MM.1S (cell line): Measurements from ENCODE around the gene SPOCK1.

Experiments used
- DNase-seq: peaks from one replicate; pipeline ENCODE4 v3.0.0-alpha.2; 2015
- H2AFZ ChIP-seq: fragments of 300-600 bp; sonication (generic); 2 replicates; pipeline ENCODE4 v1.6.0; 2016; ENCODE audit warnings: antibody characterized with exemption, low read length
- H3F3A ChIP-seq: fragments of 300-600 bp; sonication (generic); 2 replicates; pipeline ENCODE4 v1.6.1; 2016; ENCODE audit warnings: mild to moderate bottlenecking, antibody characterized with exemption, low read length, moderate library complexity, mixed read lengths; ENCODE audit not compliant: insufficient read depth
- H3K27ac ChIP-seq: fragments of 300-600 bp; sonication (generic); 2 replicates; pipeline ENCODE4 v1.5.1; 2016; ENCODE audit warnings: mild to moderate bottlenecking, low read length
- H3K27me3 ChIP-seq: fragments of 300-600 bp; sonication (generic); replicated peaks from 2 replicates; pipeline ENCODE4 v1.6.0; 2016; ENCODE audit warnings: low read length; ENCODE audit not compliant: insufficient read depth
- H3K36me3 ChIP-seq: fragments of 300-600 bp; sonication (generic); replicated peaks from 2 replicates; pipeline ENCODE4 v1.6.1; 2016; ENCODE audit warnings: mild to moderate bottlenecking, low read length, mixed read lengths; ENCODE audit not compliant: insufficient read depth
- H3K4me1 ChIP-seq: fragments of 300-600 bp; sonication (generic); 2 replicates; pipeline ENCODE4 v1.6.1; 2016; ENCODE audit warnings: low read length, mixed read lengths
- H3K4me2 ChIP-seq: fragments of 300-600 bp; sonication (generic); 2 replicates; pipeline ENCODE4 v1.6.0; 2016; ENCODE audit warnings: low read depth, low read length
- H3K4me3 ChIP-seq: fragments of 300-600 bp; sonication (generic); 2 replicates; pipeline ENCODE4 v1.5.1; 2016; ENCODE audit warnings: low read length, mixed read lengths
- H3K79me2 ChIP-seq: fragments of 300-600 bp; sonication (generic); 2 replicates; pipeline ENCODE4 v1.6.1; 2016; ENCODE audit warnings: mixed run types, low read length, mixed read lengths
- H3K9ac ChIP-seq: fragments of 300-600 bp; sonication (generic); 2 replicates; pipeline ENCODE4 v1.6.1; 2016; ENCODE audit warnings: low read length, mixed read lengths
- H3K9me2 ChIP-seq: fragments of 300-600 bp; sonication (generic); replicated peaks from 2 replicates; pipeline ENCODE4 v1.6.1; 2016; ENCODE audit warnings: mild to moderate bottlenecking, low read length, mixed read lengths; ENCODE audit not compliant: insufficient read depth
- H3K9me3 ChIP-seq: fragments of 300-600 bp; sonication (generic); replicated peaks from 2 replicates; pipeline ENCODE4 v1.6.1; 2016; ENCODE audit warnings: mild to moderate bottlenecking, low read length, mixed read lengths; ENCODE audit not compliant: insufficient read depth
- H4K20me1 ChIP-seq: fragments of 300-600 bp; sonication (generic); 2 replicates; pipeline ENCODE4 v1.6.1; 2016; ENCODE audit warnings: mild to moderate bottlenecking, low read length, moderate library complexity, mixed read lengths; ENCODE audit not compliant: insufficient read depth
- EZH2 ChIP-seq: fragments of 300-600 bp; sonication (generic); optimal IDR thresholded peaks from 2 replicates; pipeline ENCODE3; 2017; ENCODE audit warnings: low read depth, mild to moderate bottlenecking, antibody characterized with exemption, low read length, mixed read lengths
- EZH2phosphoT487 ChIP-seq: fragments of 300-600 bp; sonication (generic); IDR thresholded peaks from 2 replicates; pipeline ENCODE4 v1.6.1; 2018; ENCODE audit warnings: antibody characterized with exemption, low read length
- TF ChIP-seq, protein P1 (sequence below): fragments of 300-600 bp; sonication (generic); IDR thresholded peaks from 2 replicates; pipeline ENCODE4 v1.5.1; 2016; ENCODE audit warnings: antibody characterized with exemption, low read length, mixed read lengths

SPOCK1 gene

DNA sequence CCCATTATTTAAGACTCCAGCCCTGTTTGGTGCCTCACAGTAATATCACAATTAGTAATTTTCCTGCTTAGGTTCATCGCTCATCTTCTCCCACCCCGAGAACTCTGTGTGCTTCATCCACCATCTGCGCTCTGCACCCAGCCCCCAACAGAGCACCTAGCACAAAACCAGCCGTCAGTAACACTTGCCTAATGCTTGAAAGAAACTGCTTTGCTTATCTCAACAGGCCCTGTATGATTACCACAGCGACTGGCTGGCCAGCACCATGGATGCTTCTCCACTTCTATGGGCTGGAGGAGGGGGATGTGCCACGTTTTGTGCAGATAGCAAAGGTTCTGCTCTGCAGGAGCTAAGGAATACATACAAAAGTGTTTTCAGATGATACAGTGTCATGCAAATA lies 166.8 kb downstream of the SPOCK1 start:
- H3K36me3 ChIP-seq = no peaks in the 10 kb centered on the region
- no peaks in the 10 kb centered on the region for H3K79me2 ChIP-seq
- no peaks in the 10 kb centered on the region for H4K20me1 ChIP-seq
- no peaks in the 10 kb centered on the region for H3K27me3 ChIP-seq
- H3K27ac ChIP-seq = no peak overlapping the region
- H3F3A ChIP-seq = no peaks in the 10 kb centered on the region
- no peak overlapping the region for H3K4me2 ChIP-seq
- no peak overlapping the region for H3K9ac ChIP-seq
- peaks cover 7% of the 10 kb centered on the region; the same call in 1 of the 2 replicates for H3K4me1 ChIP-seq
- H2AFZ ChIP-seq = no peak overlapping the region
- no peaks in the 10 kb centered on the region for H3K9me2 ChIP-seq
- H3K9me3 ChIP-seq = no peaks in the 10 kb centered on the region
- no peak overlapping the region for H3K4me3 ChIP-seq
- TF ChIP-seq EZH2 = no peak
- TF ChIP-seq, protein P1, sequence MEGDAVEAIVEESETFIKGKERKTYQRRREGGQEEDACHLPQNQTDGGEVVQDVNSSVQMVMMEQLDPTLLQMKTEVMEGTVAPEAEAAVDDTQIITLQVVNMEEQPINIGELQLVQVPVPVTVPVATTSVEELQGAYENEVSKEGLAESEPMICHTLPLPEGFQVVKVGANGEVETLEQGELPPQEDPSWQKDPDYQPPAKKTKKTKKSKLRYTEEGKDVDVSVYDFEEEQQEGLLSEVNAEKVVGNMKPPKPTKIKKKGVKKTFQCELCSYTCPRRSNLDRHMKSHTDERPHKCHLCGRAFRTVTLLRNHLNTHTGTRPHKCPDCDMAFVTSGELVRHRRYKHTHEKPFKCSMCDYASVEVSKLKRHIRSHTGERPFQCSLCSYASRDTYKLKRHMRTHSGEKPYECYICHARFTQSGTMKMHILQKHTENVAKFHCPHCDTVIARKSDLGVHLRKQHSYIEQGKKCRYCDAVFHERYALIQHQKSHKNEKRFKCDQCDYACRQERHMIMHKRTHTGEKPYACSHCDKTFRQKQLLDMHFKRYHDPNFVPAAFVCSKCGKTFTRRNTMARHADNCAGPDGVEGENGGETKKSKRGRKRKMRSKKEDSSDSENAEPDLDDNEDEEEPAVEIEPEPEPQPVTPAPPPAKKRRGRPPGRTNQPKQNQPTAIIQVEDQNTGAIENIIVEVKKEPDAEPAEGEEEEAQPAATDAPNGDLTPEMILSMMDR = no peak
- TF ChIP-seq EZH2phosphoT487 = no peak
- DNase-seq = no peak

DNA sequence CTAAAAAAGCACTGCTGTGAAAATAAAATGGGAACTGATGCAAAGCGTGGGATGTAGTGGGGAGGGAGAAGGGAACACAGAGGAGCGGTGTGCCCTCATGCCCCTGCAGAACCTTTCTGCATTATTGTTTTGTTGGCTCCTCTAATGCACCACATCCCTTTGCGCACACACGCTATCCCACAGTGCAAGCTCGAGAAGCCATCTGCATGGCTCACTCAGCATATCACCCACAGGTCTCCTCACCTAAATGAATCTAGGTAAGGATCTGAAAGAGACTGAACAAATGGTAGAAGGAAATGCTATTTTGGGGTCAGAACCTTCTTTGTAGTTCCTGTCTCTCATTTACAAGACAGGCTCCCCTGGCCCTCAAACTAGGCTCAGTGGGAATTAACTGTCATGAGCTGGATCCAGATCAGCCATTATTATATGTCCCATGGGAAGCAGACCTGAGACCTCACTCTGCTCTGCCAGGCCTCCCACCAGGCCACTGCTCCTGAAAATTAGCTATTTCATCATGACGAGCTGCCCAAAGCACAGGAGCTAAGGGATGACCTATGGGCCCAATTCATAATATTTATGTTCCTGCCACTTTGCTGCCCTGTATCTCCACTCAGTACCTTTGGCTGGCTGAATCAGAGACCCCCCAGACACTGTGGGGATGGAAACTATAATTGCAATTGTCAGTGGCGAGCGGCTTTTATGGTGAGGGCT lies 169.4 kb downstream of the SPOCK1 start:
- Histone ChIP-seq H3F3A (no peaks in the 10 kb centered on the region), H3K4me1 (peaks cover 8% of the 10 kb centered on the region; the same call in 1 of the 2 replicates), H3K36me3 (no peaks in the 10 kb centered on the region), H3K27me3 (no peaks in the 10 kb centered on the region), H2AFZ (no peak overlapping the region), H3K9me3 (no peaks in the 10 kb centered on the region), H3K79me2 (no peaks in the 10 kb centered on the region), H3K4me2 (no peak overlapping the region), H3K27ac (no peak overlapping the region), H4K20me1 (no peaks in the 10 kb centered on the region), H3K4me3 (no peak overlapping the region), H3K9me2 (no peaks in the 10 kb centered on the region), H3K9ac (no peak overlapping the region)
- DNase-seq = no peak
- TF ChIP-seq, protein P1 = no peak
- no peak for TF ChIP-seq EZH2phosphoT487
- no peak for TF ChIP-seq EZH2

DNA sequence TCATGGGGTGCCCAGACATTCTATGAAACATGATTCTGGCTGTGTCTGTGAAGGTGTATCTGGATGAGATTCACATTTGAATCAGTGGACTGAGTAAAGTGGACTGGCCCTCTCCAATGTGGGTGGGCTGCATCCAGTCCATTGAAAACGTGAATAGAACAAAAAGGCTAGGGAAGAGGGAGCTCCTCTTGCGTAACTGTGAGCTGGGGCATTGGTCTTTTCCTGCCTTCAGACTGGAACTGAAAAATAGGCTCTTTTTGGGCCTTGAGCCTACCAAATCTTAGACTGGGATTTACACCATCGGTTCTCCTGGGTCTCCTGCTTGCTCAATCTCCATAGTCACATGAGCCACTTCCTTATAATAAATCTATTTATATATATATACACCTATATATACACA lies 170.1 kb downstream of the SPOCK1 start:
- Histone ChIP-seq H4K20me1 (no peaks in the 10 kb centered on the region), H3K36me3 (no peaks in the 10 kb centered on the region), H3K27ac (no peak overlapping the region), H3K4me2 (no peak overlapping the region), H3K27me3 (no peaks in the 10 kb centered on the region), H3K79me2 (no peaks in the 10 kb centered on the region), H3K9me3 (no peaks in the 10 kb centered on the region), H3K4me3 (no peak overlapping the region), H3F3A (no peaks in the 10 kb centered on the region), H3K9ac (no peak overlapping the region), H2AFZ (no peak overlapping the region), H3K4me1 (peaks cover 8% of the 10 kb centered on the region; the same call in 1 of the 2 replicates), H3K9me2 (no peaks in the 10 kb centered on the region)
- TF ChIP-seq, protein P1 = no peak
- TF ChIP-seq EZH2phosphoT487 (no peak), EZH2 (no peak)
- no peak for DNase-seq
